Parathyroid adenoma (tissue), 2 donors: ENCODE results near the gene GJB4.
"Not testable (repeated sequence)": the region's sequence is repeated elsewhere in the genome, so short reads cannot be mapped to it uniquely, and the experiment has no call there.

Source experiments
- H2AFZ ChIP-seq: fragments of 300-600 bp; sonication (generic); one replicate; pipeline ENCODE4 v1.7.0; 2017; ENCODE audit warnings: antibody characterized with exemption, mild to moderate bottlenecking
- H3K27ac ChIP-seq: fragments of 300-600 bp; sonication (generic); one replicate; pipeline ENCODE4 v1.7.0; 2017
- H3K27me3 ChIP-seq: fragments of 300-600 bp; sonication (generic); one replicate; pipeline ENCODE4 v1.7.0; 2017; ENCODE audit warnings: low read length; ENCODE audit not compliant: control insufficient read depth, insufficient read depth
- H3K36me3 ChIP-seq: fragments of 300-600 bp; sonication (generic); one replicate; pipeline ENCODE4 v1.7.0; 2017; ENCODE audit warnings: low read length; ENCODE audit not compliant: control insufficient read depth, insufficient read depth
- H3K4me1 ChIP-seq: fragments of 300-600 bp; sonication (generic); one replicate; pipeline ENCODE4 v1.7.0; 2017; ENCODE audit warnings: control low read depth
- H3K4me2 ChIP-seq: fragments of 300-600 bp; sonication (generic); one replicate; pipeline ENCODE4 v1.7.0; 2017; ENCODE audit warnings: low read length
- H3K4me3 ChIP-seq: fragments of 300-600 bp; sonication (generic); one replicate; pipeline ENCODE4 v1.7.0; 2017; ENCODE audit warnings: low read depth, low read length
- H3K79me2 ChIP-seq: fragments of 300-600 bp; sonication (generic); one replicate; pipeline ENCODE4 v1.7.0; 2017; ENCODE audit warnings: control low read depth
- H3K9ac ChIP-seq: fragments of 300-600 bp; sonication (generic); one replicate; pipeline ENCODE4 v1.7.0; 2017; ENCODE audit warnings: mild to moderate bottlenecking
- H3K9me3 ChIP-seq: fragments of 300-600 bp; sonication (generic); one replicate; pipeline ENCODE4 v1.7.0; 2017; ENCODE audit warnings: low read length; ENCODE audit not compliant: control insufficient read depth
- CTCF ChIP-seq: fragments of 300-600 bp; sonication (generic); IDR thresholded peaks from one replicate; pipeline ENCODE4 v1.7.0; 2017; ENCODE audit warnings: antibody characterized with exemption, mild to moderate bottlenecking
- donor health status: primary hyperparathyroidism.

Gene GJB4

GRCh38 chr1:34768856-34769255, 9.3 kb downstream of the GJB4 start:
- no peak for TF ChIP-seq CTCF
- Histone ChIP-seq H3K4me2 (no peak overlapping the region), H3K4me1 (no peaks in the 10 kb centered on the region)

GRCh38 chr1:34770891-34771504, 11.5 kb downstream of the GJB4 start:
- H3K27ac ChIP-seq: no peak overlapping the region

More at GRCh38 chr1:34768856-34769255, 9.3 kb downstream of the GJB4 start:
- Histone ChIP-seq H3K79me2 (no peaks in the 10 kb centered on the region), H3K9me3 (no peaks in the 10 kb centered on the region), H3K27ac (no peak overlapping the region), H3K4me3 (no peak overlapping the region), H3K36me3 (no peaks in the 10 kb centered on the region), H3K9ac (no peak overlapping the region), H2AFZ (no peak overlapping the region), H3K27me3 (no peaks in the 10 kb centered on the region)

GRCh38 chr1:34771573-34772371, 12.2 kb downstream of the GJB4 start:
- TF ChIP-seq CTCF: no peak

More at GRCh38 chr1:34770891-34771504, 11.5 kb downstream of the GJB4 start:
- Histone ChIP-seq H3K9me3 (no peaks in the 10 kb centered on the region), H2AFZ (no peak overlapping the region), H3K4me1 (no peaks in the 10 kb centered on the region), H3K79me2 (no peaks in the 10 kb centered on the region), H3K27me3 (no peaks in the 10 kb centered on the region), H3K36me3 (no peaks in the 10 kb centered on the region), H3K9ac (no peak overlapping the region), H3K4me3 (no peak overlapping the region), H3K4me2 (no peak overlapping the region)
- TF ChIP-seq CTCF: no peak

GRCh38 chr1:34773114-34773513, 13.6 kb downstream of the GJB4 start:
- H3K79me2 ChIP-seq, H2AFZ ChIP-seq, H3K27me3 ChIP-seq, H3K4me3 ChIP-seq, H3K4me1 ChIP-seq, H3K4me2 ChIP-seq, H3K36me3 ChIP-seq, H3K9ac ChIP-seq, H3K9me3 ChIP-seq, H3K27ac ChIP-seq: not testable (repeated sequence)

More at GRCh38 chr1:34771573-34772371, 12.2 kb downstream of the GJB4 start:
- H3K27ac ChIP-seq: no peak overlapping the region
- H3K79me2 ChIP-seq: no peaks in the 10 kb centered on the region
- no peaks in the 10 kb centered on the region for H3K9me3 ChIP-seq
- no peak overlapping the region for H3K4me2 ChIP-seq
- no peak overlapping the region for H2AFZ ChIP-seq
- H3K36me3 ChIP-seq: no peaks in the 10 kb centered on the region
- H3K4me3 ChIP-seq: no peak overlapping the region
- no peaks in the 10 kb centered on the region for H3K27me3 ChIP-seq
- no peaks in the 10 kb centered on the region for H3K4me1 ChIP-seq
- H3K9ac ChIP-seq: no peak overlapping the region

- H2AFZ ChIP-seq: no peak overlapping the region
- no peaks in the 10 kb centered on the region for H3K36me3 ChIP-seq
- no peaks in the 10 kb centered on the region for H3K9me3 ChIP-seq
- no peak overlapping the region for H3K4me2 ChIP-seq
- TF ChIP-seq CTCF: no peak
- no peak overlapping the region for H3K27ac ChIP-seq
- H3K9ac ChIP-seq: no peak overlapping the region
- no peaks in the 10 kb centered on the region for H3K27me3 ChIP-seq
- no peaks in the 10 kb centered on the region for H3K4me1 ChIP-seq
- no peaks in the 10 kb centered on the region for H3K79me2 ChIP-seq
- H3K4me3 ChIP-seq: no peak overlapping the region
Measured at GRCh38 chr1:34774957-34775356, 15.4 kb downstream of the GJB4 start.
